SW 1271 (cell line): ENCODE results near the gene MGST3.
A peak's percentile ranks its signal among the peaks of the same experiment; 100 is the strongest.
"Not testable (repeated sequence)": the region's sequence is repeated elsewhere in the genome, so short reads cannot be mapped to it uniquely, and the experiment has no call there.

Source experiments
- DNase-seq, 2 experiments: peaks; one replicate each; lab custom pipeline; 2025; lab: John Stamatoyannopoulos, UW

Gene MGST3

DNA sequence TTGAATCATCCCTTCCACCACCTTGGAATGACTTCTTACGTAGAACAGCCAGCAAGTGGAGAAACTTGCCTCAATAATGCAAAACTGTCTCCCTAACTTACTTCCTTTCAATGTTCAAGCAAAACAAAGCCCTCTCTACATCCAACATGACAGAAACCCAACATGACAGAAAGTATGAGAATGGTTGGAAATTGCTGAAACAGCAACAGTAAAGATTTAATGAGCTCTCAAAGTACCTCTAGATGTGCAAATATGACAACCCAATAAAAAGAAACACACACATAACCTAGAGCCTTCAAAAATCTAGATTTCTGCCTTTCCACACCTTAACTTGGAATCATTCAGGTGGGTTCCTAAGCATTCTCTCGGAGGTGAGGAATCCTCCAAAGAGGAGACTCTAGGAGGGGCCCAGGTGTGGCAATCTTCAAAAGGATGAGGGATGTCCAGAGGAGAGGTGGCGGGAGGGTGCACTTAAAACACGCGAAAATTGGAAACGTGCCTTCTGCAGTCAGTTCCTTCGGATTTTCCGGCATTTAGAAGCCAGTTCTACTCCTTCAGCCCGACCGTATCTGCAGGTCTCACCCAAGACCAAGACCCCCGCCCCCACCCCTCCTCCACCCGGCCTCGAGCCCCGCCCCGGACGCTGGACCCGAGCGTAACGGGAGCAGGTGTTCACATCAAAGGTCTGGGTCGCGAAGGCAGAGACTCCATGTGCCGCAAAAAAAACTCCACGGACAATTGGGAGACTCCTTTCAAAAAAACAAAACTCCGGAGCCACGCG is 996 bp upstream of the MGST3 start:
- no peak for DNase-seq

- peak; percentile 24 to 61 for DNase-seq
Observed at GRCh38 chr1:165631342-165632151, 513 bp downstream of the MGST3 start.

DNA sequence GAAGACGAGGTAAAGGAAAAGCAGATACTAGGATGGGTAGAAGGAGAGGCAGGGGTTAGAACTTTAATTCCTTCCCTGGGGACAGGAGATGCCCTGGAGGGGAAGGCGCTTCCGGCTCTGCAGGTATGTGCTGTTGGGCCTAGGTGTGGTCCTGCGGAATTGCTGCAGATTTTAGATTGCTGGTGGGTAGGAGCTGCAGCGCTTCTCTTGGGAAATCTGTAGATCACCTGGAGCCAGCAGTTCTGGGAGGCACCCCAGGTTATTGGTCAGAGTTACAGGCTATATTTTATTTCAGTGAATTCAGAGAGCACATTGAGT is 1.1 kb downstream of the MGST3 start:
- DNase-seq: no peak

GRCh38 chr1:165632491-165632890 is 1.5 kb downstream of the MGST3 start:
- DNase-seq: no peak

DNA sequence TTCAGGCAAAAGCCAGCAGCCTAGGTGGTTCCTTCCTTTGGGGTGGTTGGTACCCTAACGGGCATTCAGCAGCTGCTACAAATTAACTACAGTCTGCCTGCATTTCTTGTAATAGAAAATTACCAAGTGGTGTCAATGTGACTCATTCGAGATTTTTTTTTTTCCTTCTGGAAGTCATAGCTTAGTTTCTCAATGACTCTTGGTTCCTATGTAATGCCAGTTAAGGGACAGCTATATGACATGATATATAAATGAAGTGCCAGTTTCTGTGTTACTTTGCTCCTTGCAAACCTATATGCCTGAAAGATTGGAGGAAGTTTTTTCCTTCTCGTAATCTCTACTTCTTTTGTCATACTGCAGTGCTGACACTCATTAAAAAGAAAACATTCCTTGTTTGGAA is 2.6 kb downstream of the MGST3 start:
- DNase-seq: no peak

DNA sequence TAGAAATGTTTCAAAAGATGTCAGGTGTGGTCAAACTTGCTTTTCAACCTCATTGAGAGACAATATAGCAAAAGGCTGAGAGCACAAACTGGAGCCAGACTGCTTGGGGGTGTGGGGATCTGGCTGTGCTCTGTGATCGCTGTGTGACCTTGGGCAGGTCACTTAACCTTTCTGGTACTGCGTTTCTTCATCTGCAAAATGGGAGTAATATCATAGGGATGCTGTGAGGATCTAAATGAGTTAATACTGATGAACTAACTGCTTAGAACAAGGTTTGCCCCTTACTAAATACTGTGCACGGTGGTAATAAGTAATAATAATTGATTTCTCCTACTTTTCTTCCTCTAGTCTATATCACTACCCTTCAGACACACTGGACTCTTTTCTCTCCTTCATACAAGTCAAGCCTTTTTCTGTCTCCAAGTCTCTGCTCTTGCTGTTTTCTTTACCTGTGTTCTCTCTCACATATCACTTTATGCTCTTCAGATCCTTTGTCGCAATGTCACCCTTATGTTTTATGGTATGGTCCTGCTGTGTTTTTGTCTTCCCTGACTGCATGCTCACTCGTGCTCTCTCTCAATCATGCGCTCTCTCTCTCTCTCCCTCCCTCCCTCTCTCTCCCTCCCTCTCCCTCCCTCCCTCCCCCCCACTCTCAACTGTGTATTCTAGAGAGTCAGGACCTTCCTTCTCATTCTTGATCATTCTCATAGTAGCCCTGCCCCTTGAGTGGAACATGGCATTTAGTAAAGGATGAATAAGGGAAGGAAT is 3.3 kb downstream of the MGST3 start:
- DNase-seq: no peak

- peak in 1 of 2 experiments; percentile 2 for DNase-seq
Observed at GRCh38 chr1:165635329-165635728, 4.3 kb downstream of the MGST3 start.

- DNase-seq: no peak
Observed at GRCh38 chr1:165635823-165636222, 4.8 kb downstream of the MGST3 start.

- DNase-seq: no peak
Observed at GRCh38 chr1:165637427-165637826, 6.4 kb downstream of the MGST3 start.

GRCh38 chr1:165638211-165638610 is 7.2 kb downstream of the MGST3 start:
- DNase-seq: not testable (repeated sequence)

DNA sequence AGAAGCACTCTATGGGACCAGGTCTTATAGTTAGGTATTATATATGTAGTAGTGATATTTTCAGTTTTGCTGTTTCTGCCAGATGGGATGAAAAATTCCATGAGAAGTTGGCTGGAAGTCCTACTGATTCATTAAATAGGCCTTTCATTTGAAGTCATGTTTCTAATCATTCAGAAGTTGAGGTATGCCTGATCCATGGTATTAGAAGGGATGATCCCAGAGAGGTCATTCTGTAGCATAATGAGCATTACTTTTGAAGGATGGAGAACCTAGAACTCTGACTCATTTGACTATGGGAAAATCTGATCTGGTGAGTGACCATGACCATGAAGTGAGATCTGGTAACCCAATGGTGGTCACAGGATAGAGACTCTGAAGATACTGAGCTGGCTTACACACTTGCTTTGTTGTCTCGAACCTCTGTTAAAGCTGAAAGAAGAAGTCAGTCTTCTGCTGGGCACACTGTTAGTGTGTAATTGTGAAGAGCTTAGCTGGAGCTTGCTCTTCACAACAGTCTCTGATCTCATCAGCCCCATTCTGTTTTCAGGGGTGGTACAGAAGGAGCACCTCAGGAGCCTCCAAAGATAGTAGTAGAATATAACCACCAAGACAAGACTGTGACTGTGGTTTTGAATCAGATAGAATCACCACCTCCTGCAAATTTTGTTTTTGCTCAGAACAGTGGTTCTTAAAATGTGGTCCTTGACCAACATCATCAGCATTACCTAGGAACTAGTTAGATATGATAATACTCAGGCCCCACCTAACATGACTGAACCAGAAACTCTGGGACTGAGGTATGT is 9.0 kb downstream of the MGST3 start:
- DNase-seq: no peak

- no peak for DNase-seq
Observed at GRCh38 chr1:165641231-165641987, 10.4 kb downstream of the MGST3 start.

GRCh38 chr1:165644064-165644735 is 13.2 kb downstream of the MGST3 start:
- no peak for DNase-seq

- DNase-seq: no peak
Observed at GRCh38 chr1:165645654-165646366, 14.8 kb downstream of the MGST3 start.

- DNase-seq: no peak
Observed at GRCh38 chr1:165647517-165647916, 16.5 kb downstream of the MGST3 start.

- DNase-seq: no peak
Observed at GRCh38 chr1:165647970-165648369, 16.9 kb downstream of the MGST3 start.

DNA sequence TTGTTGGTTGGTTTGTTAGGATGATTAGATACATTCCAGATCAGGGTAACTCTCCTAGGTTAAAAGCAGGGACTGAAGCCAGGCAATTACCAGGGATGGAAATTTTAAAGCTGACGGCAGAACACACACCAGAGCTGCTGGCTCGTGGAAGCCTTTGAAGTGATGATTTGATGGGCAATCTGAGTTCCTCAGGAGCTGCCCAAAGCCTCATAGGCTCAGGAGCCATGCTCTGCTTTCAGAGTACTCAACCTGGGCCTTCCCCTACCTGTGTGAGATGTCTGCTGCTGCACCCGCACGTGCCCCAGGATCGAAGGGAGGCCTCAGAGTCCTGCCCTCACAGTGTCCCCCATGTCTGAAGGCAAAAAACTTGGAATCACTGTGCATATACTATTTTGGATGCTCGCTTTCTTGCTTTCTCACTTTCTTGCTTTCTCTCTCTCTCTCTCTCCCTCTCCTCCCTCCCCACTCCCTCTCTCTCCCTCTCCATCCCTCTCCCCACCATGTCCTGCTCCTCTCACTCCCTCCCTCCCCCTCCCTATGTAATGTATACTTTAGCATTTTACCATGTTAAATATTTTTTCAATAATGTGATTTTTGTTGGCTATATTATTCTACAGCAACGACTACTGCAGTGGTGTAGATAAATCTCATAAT is 18.0 kb downstream of the MGST3 start:
- DNase-seq: no peak

GRCh38 chr1:165650981-165651625 is 20.1 kb downstream of the MGST3 start:
- DNase-seq: no peak
